Hepatocyte (in vitro differentiated cells): Measurements from ENCODE around the gene CBX5. TPM values are rescaled to one million over a fixed set of nuclear protein-coding genes. Genes with fewer than 3 reads are reported as not detected.

Experiments
- DNase-seq: peaks from one replicate; pipeline ENCODE4 v3.0.0-alpha.2; 2016; ENCODE audit warnings: low spot score
- H2AFZ ChIP-seq: fragments of 200-600 bp; sonication (generic); 2 replicates; pipeline ENCODE4 v1.6.0; 2016; ENCODE audit warnings: antibody characterized with exemption, mild to moderate bottlenecking
- H3K27ac ChIP-seq: fragments of 200-600 bp; sonication (generic); 2 replicates; pipeline ENCODE4 v1.5.1; 2016; ENCODE audit warnings: mild to moderate bottlenecking
- H3K27me3 ChIP-seq: fragments of 200-600 bp; sonication (generic); 2 replicates; pipeline ENCODE4 v1.6.1; 2016
- H3K36me3 ChIP-seq: fragments of 200-600 bp; sonication (generic); replicated peaks from 2 replicates; pipeline ENCODE4 v1.5.1; 2016; ENCODE audit warnings: low read depth; ENCODE audit not compliant: insufficient read depth
- H3K4me1 ChIP-seq: fragments of 200-600 bp; sonication (generic); 2 replicates; pipeline ENCODE4 v1.5.1; 2016; ENCODE audit warnings: mild to moderate bottlenecking, moderate library complexity; ENCODE audit not compliant: insufficient read depth
- H3K4me2 ChIP-seq: fragments of 200-600 bp; sonication (generic); 2 replicates; pipeline ENCODE4 v1.6.0; 2016
- H3K4me3 ChIP-seq: fragments of 200-600 bp; sonication (generic); 2 replicates; pipeline ENCODE4 v1.5.1; 2016; ENCODE audit warnings: mild to moderate bottlenecking
- H3K79me2 ChIP-seq: fragments of 200-600 bp; sonication (generic); 2 replicates; pipeline ENCODE4 v1.6.0; 2017; ENCODE audit warnings: mild to moderate bottlenecking
- H3K9me2 ChIP-seq: fragments of 200-600 bp; sonication (generic); replicated peaks from 2 replicates; pipeline ENCODE4 v1.6.0; 2017; ENCODE audit warnings: mild to moderate bottlenecking; ENCODE audit not compliant: insufficient read depth
- H3K9me3 ChIP-seq: fragments of 200-600 bp; sonication (generic); 2 replicates; pipeline ENCODE4 v1.5.1; 2016; ENCODE audit warnings: low read depth, mild to moderate bottlenecking
- H4K20me1 ChIP-seq: fragments of 200-600 bp; sonication (generic); 2 replicates; pipeline ENCODE4 v1.6.0; 2016; ENCODE audit warnings: mild to moderate bottlenecking; ENCODE audit not compliant: insufficient read depth, poor library complexity, severe bottlenecking
- CTCF ChIP-seq: fragments of 200-600 bp; sonication (generic); IDR thresholded peaks from 2 replicates; pipeline ENCODE4 v1.5.1; 2016; ENCODE audit warnings: antibody characterized with exemption, mild to moderate bottlenecking; ENCODE audit not compliant: poor library complexity
- EZH2 ChIP-seq: fragments of 200-600 bp; sonication (generic); IDR thresholded peaks from 2 replicates; pipeline ENCODE4 v1.6.1; 2016; ENCODE audit warnings: antibody characterized with exemption, mild to moderate bottlenecking, borderline replicate concordance
- EZH2phosphoT487 ChIP-seq: fragments of 200-600 bp; sonication (generic); IDR thresholded peaks from one replicate; pipeline ENCODE4 v1.6.1; 2018; ENCODE audit warnings: antibody characterized with exemption, mild to moderate bottlenecking, low read depth, moderate library complexity; ENCODE audit not compliant: unreplicated experiment, severe bottlenecking
- WGBS: methylation state at CpG from one replicate; pipeline ENCODE4 v1.1.6; 2016; ENCODE audit warnings: low lambda C conversion rate; ENCODE audit errors: missing lambda C conversion rate; 5-methylcytosine and 5-hydroxymethylcytosine counted together
- polyA plus RNA-seq: library from polyadenylated mRNA; unstranded; fragments of >200 nt; fragmentation: Nextera tagmentation; extraction: Ambion mirVana; gene quantifications from 2 replicates; pipeline ENCODE4 v1.2.1, GENCODE V29; 2016
- total RNA-seq: library from RNA; depleted of rRNA; stranded (reverse); fragments of >200 nt; gene quantifications from 2 replicates; pipeline ENCODE4 v1.2.3, GENCODE V29; 2014

Gene CBX5
- total and polyA plus RNA-seq, 2 experiments from 2014 or later: 21.9 to 60.1 TPM

- no peaks in the 10 kb centered on the region for H3K9me3 ChIP-seq
- no peaks in the 10 kb centered on the region for H4K20me1 ChIP-seq
- H3K27me3 ChIP-seq: no peaks in the 10 kb centered on the region
- DNase-seq: no peak
- H2AFZ ChIP-seq: no peak overlapping the region
- H3K4me2 ChIP-seq: no peak overlapping the region
- TF ChIP-seq EZH2 (no peak), EZH2phosphoT487 (no peak), CTCF (no peak)
- no peaks in the 10 kb centered on the region for H3K36me3 ChIP-seq
- peak overlapping the region; percentile 27 for H3K27ac ChIP-seq
- H3K79me2 ChIP-seq: peaks cover 90% of the 10 kb centered on the region
- no peak overlapping the region for H3K4me3 ChIP-seq
- WGBS: 82% methylated on average over 2 of the region's 2 CpGs
- H3K9me2 ChIP-seq: no peaks in the 10 kb centered on the region
- peaks cover 18% of the 10 kb centered on the region for H3K4me1 ChIP-seq
These were observed 13.1 kb downstream of the CBX5 start for GRCh38 chr12:54266852-54267251.

GRCh38 chr12:54265364-54265812, 14.5 kb downstream of the CBX5 start:
- H3K36me3 ChIP-seq: no peaks in the 10 kb centered on the region
- no peak overlapping the region for H3K4me3 ChIP-seq
- peaks cover 91% of the 10 kb centered on the region for H3K79me2 ChIP-seq
- H4K20me1 ChIP-seq: no peaks in the 10 kb centered on the region
- no peak for TF ChIP-seq EZH2
- H2AFZ ChIP-seq: no peak overlapping the region
- no peaks in the 10 kb centered on the region for H3K27me3 ChIP-seq
- H3K4me2 ChIP-seq: no peak overlapping the region
- H3K9me3 ChIP-seq: no peaks in the 10 kb centered on the region
- 54% methylated on average over 4 of the region's 4 CpGs for WGBS
- no peak for DNase-seq
- no peaks in the 10 kb centered on the region for H3K9me2 ChIP-seq
- H3K4me1 ChIP-seq: peaks cover 23% of the 10 kb centered on the region
- no peak overlapping the region for H3K27ac ChIP-seq

GRCh38 chr12:54262403-54262925, 17.5 kb downstream of the CBX5 start:
- H4K20me1 ChIP-seq: no peaks in the 10 kb centered on the region
- TF ChIP-seq CTCF: no peak
- TF ChIP-seq EZH2: no peak
- TF ChIP-seq EZH2phosphoT487: no peak
- H3K27ac ChIP-seq: peak overlapping the region; percentile 70
- H3K4me1 ChIP-seq: peaks cover 38% of the 10 kb centered on the region
- WGBS: 19% methylated on average over 4 of the region's 4 CpGs
- peak overlapping the region; percentile 63 for H3K4me2 ChIP-seq
- H3K36me3 ChIP-seq: no peaks in the 10 kb centered on the region
- no peaks in the 10 kb centered on the region for H3K27me3 ChIP-seq
- H3K4me3 ChIP-seq: no peak overlapping the region
- DNase-seq: peak; percentile 49
- no peaks in the 10 kb centered on the region for H3K9me2 ChIP-seq
- H2AFZ ChIP-seq: no peak overlapping the region
- no peaks in the 10 kb centered on the region for H3K9me3 ChIP-seq
- H3K79me2 ChIP-seq: peaks cover 87% of the 10 kb centered on the region

- H3K4me1 ChIP-seq: peaks cover 38% of the 10 kb centered on the region
- peak overlapping the region; percentile 63 for H3K4me2 ChIP-seq
- 49% methylated on average over 5 of the region's 5 CpGs for whole genome bisulfite sequencing
- H3K4me3 ChIP-seq: no peak overlapping the region
- H2AFZ ChIP-seq: no peak overlapping the region
- H3K36me3 ChIP-seq: no peaks in the 10 kb centered on the region
- TF ChIP-seq EZH2phosphoT487 (no peak), EZH2 (no peak), CTCF (no peak)
- no peak for DNase-seq
- no peaks in the 10 kb centered on the region for H3K9me2 ChIP-seq
- no peaks in the 10 kb centered on the region for H3K27me3 ChIP-seq
- peak overlapping the region; percentile 70 for H3K27ac ChIP-seq
- no peaks in the 10 kb centered on the region for H4K20me1 ChIP-seq
- H3K9me3 ChIP-seq: no peaks in the 10 kb centered on the region
- peaks cover 87% of the 10 kb centered on the region for H3K79me2 ChIP-seq
These were observed 18.0 kb downstream of the CBX5 start for GRCh38 chr12:54261815-54262402.
